T-helper 17 cell (primary cell): ENCODE data around the gene TNPO2. TPM values are rescaled to one million over a fixed set of nuclear protein-coding genes. Genes with fewer than 3 reads are reported as not detected.

ENCODE experiments used
- ATAC-seq: fragments of 150-1000 bp; cut with Tn5 transposase; 2 replicates; pipeline ENCODE4 v1.10.0; 2021; ENCODE audit warnings: mild to moderate bottlenecking, moderate library complexity
- DNase-seq, 3 donors: peaks; one replicate each; pipeline versions ENCODE4 v3.0.0 to v3.0.0-alpha.2; 2020 to 2021
- H3K9me3 ChIP-seq: one replicate; pipeline ENCODE4 v1.7.0; 2013; ENCODE audit warnings: low read length, mild to moderate bottlenecking; ENCODE audit not compliant: control insufficient read depth, poor library complexity, severe bottlenecking
- H3K27ac Mint-ChIP-seq: one replicate; pipeline ENCODE4 v1.8.0; 2022; ENCODE audit warnings: mild to moderate bottlenecking, moderate library complexity, mixed read lengths
- H3K27me3 Mint-ChIP-seq: one replicate; pipeline ENCODE4 v1.8.0; 2022; ENCODE audit warnings: mixed read lengths
- H3K36me3 Mint-ChIP-seq: one replicate; pipeline ENCODE4 v1.8.0; 2022; ENCODE audit warnings: low read depth, mixed read lengths
- H3K4me1 Mint-ChIP-seq: one replicate; pipeline ENCODE4 v1.8.0; 2022; ENCODE audit warnings: mild to moderate bottlenecking, mixed read lengths
- H3K4me3 Mint-ChIP-seq: one replicate; pipeline ENCODE4 v1.8.0; 2022; ENCODE audit warnings: mild to moderate bottlenecking, moderate library complexity, mixed read lengths
- total RNA-seq, 4 donors: library from RNA in 2 of 4; stranded (reverse) in 2 of 4; gene quantifications; one replicate each; pipeline ENCODE4 v1.2.3 and lab custom pipeline; 2022 to 2026

TNPO2 gene
- total RNA-seq = 10 to 100 TPM; 48.6 to 60.0 TPM
- total RNA-seq (lab: John Stamatoyannopoulos, UW) = 57.0 to 103 reads per million in 2 donors

GRCh38 chr19:12723641-12724426, at the start of gene TNPO2:
Gene TNPO2 (minus strand): TSS chr19:12723932. CDS start chr19:12720977, 2,955 bp downstream.
- peak within 1 kb of the TSS; percentile 95 for H3K27ac Mint-ChIP-seq
- H3K4me1 Mint-ChIP-seq = peaks cover 31% of the 10 kb centered on the region
- DNase-seq = peak; percentile 30 to 38 (median 32)
- no peaks in the 10 kb centered on the region for H3K9me3 ChIP-seq
- H3K27me3 Mint-ChIP-seq = no peaks in the 10 kb centered on the region
- H3K4me3 Mint-ChIP-seq = peak within 1 kb of the TSS; percentile 96
- no peaks in the 10 kb centered on the region for H3K36me3 Mint-ChIP-seq
- peak; percentile 42 for ATAC-seq

- H3K27ac Mint-ChIP-seq = peak overlapping the region; percentile 45
- no peak for DNase-seq
- no peaks in the 10 kb centered on the region for H3K27me3 Mint-ChIP-seq
- H3K36me3 Mint-ChIP-seq = peaks cover 2% of the 10 kb centered on the region
- H3K4me3 Mint-ChIP-seq = no peak overlapping the region
- peaks cover 10% of the 10 kb centered on the region for H3K4me1 Mint-ChIP-seq
- no peak for ATAC-seq
- H3K9me3 ChIP-seq = no peaks in the 10 kb centered on the region
These were observed 48.6 kb upstream of the TNPO2 start for GRCh38 chr19:12772323-12772722.

GRCh38 chr19:12770922-12771321, 47.2 kb upstream of the TNPO2 start:
- Mint-ChIP-seq H3K36me3 (peaks cover 2% of the 10 kb centered on the region), H3K27ac (no peak overlapping the region), H3K4me1 (peaks cover 15% of the 10 kb centered on the region), H3K27me3 (no peaks in the 10 kb centered on the region), H3K4me3 (no peak overlapping the region)
- ATAC-seq = no peak
- no peaks in the 10 kb centered on the region for H3K9me3 ChIP-seq
- DNase-seq = no peak

- no peaks in the 10 kb centered on the region for H3K9me3 ChIP-seq
- H3K4me1 Mint-ChIP-seq = peaks cover 15% of the 10 kb centered on the region
- peaks cover 2% of the 10 kb centered on the region for H3K36me3 Mint-ChIP-seq
- peak overlapping the region; percentile 16 for H3K27ac Mint-ChIP-seq
- H3K4me3 Mint-ChIP-seq = peak overlapping the region; percentile 72
- peak; percentile 44 to 70 (median 67) for DNase-seq
- no peaks in the 10 kb centered on the region for H3K27me3 Mint-ChIP-seq
- peak; percentile 91 for ATAC-seq
These were observed 46.0 kb upstream of the TNPO2 start for GRCh38 chr19:12769689-12770088.

- DNase-seq (no peak), ATAC-seq (no peak)
- no peak overlapping the region for H3K27ac Mint-ChIP-seq
- H3K4me3 Mint-ChIP-seq = no peak overlapping the region
- no peaks in the 10 kb centered on the region for H3K9me3 ChIP-seq
- H3K27me3 Mint-ChIP-seq = no peaks in the 10 kb centered on the region
- H3K36me3 Mint-ChIP-seq = no peaks in the 10 kb centered on the region
- peaks cover 7% of the 10 kb centered on the region for H3K4me1 Mint-ChIP-seq
These were observed 43.9 kb upstream of the TNPO2 start for GRCh38 chr19:12767666-12768065.

GRCh38 chr19:12767150-12767549, 43.4 kb upstream of the TNPO2 start:
- Mint-ChIP-seq H3K27ac (no peak overlapping the region), H3K4me1 (peaks cover 7% of the 10 kb centered on the region), H3K4me3 (no peak overlapping the region), H3K36me3 (no peaks in the 10 kb centered on the region), H3K27me3 (no peaks in the 10 kb centered on the region)
- H3K9me3 ChIP-seq = no peaks in the 10 kb centered on the region
- ATAC-seq (no peak), DNase-seq (no peak)

GRCh38 chr19:12766051-12766521, 42.4 kb upstream of the TNPO2 start:
- DNase-seq (peak; percentile 61 to 85 (median 79)), ATAC-seq (peak; percentile 79)
- H3K4me3 Mint-ChIP-seq = peak overlapping the region; percentile 36
- no peaks in the 10 kb centered on the region for H3K36me3 Mint-ChIP-seq
- peak overlapping the region; percentile 21 for H3K27ac Mint-ChIP-seq
- peaks cover 7% of the 10 kb centered on the region for H3K4me1 Mint-ChIP-seq
- no peaks in the 10 kb centered on the region for H3K9me3 ChIP-seq
- no peaks in the 10 kb centered on the region for H3K27me3 Mint-ChIP-seq

GRCh38 chr19:12764698-12765097, 41.0 kb upstream of the TNPO2 start:
- no peaks in the 10 kb centered on the region for H3K9me3 ChIP-seq
- Mint-ChIP-seq H3K36me3 (no peaks in the 10 kb centered on the region), H3K4me3 (no peak overlapping the region), H3K4me1 (peaks cover 9% of the 10 kb centered on the region), H3K27me3 (no peaks in the 10 kb centered on the region), H3K27ac (no peak overlapping the region)
- no peak for DNase-seq
- no peak for ATAC-seq

- Mint-ChIP-seq H3K4me1 (peaks cover 9% of the 10 kb centered on the region), H3K36me3 (no peaks in the 10 kb centered on the region), H3K4me3 (no peak overlapping the region), H3K27me3 (no peaks in the 10 kb centered on the region), H3K27ac (no peak overlapping the region)
- no peaks in the 10 kb centered on the region for H3K9me3 ChIP-seq
- no peak for DNase-seq
- ATAC-seq = no peak
These were observed 39.4 kb upstream of the TNPO2 start for GRCh38 chr19:12763100-12763499.

- Mint-ChIP-seq H3K27me3 (peaks cover 12% of the 10 kb centered on the region), H3K4me3 (no peak overlapping the region), H3K4me1 (peaks cover 4% of the 10 kb centered on the region)
These were observed 36.0 kb upstream of the TNPO2 start for GRCh38 chr19:12759686-12760085.

GRCh38 chr19:12757544-12758274, 34.0 kb upstream of the TNPO2 start:
- peak; percentile 55 to 61 (median 59) for DNase-seq
- Mint-ChIP-seq H3K4me3 (no peak overlapping the region), H3K36me3 (no peaks in the 10 kb centered on the region), H3K27me3 (peaks cover 25% of the 10 kb centered on the region), H3K27ac (no peak overlapping the region), H3K4me1 (peaks cover 6% of the 10 kb centered on the region)
- no peaks in the 10 kb centered on the region for H3K9me3 ChIP-seq
- peak; percentile 82 for ATAC-seq

More at GRCh38 chr19:12759686-12760085, 36.0 kb upstream of the TNPO2 start:
- DNase-seq = no peak
- H3K27ac Mint-ChIP-seq = no peak overlapping the region
- no peaks in the 10 kb centered on the region for H3K36me3 Mint-ChIP-seq
- no peaks in the 10 kb centered on the region for H3K9me3 ChIP-seq
- no peak for ATAC-seq

GRCh38 chr19:12756150-12756883, 32.6 kb upstream of the TNPO2 start:
- Mint-ChIP-seq H3K36me3 (no peaks in the 10 kb centered on the region), H3K4me3 (no peak overlapping the region), H3K27me3 (peaks cover 25% of the 10 kb centered on the region), H3K4me1 (peaks cover 6% of the 10 kb centered on the region), H3K27ac (no peak overlapping the region)
- ATAC-seq = no peak
- H3K9me3 ChIP-seq = no peaks in the 10 kb centered on the region
- DNase-seq = no peak
